AG04450 (cell line): ENCODE data around the gene TMEM272. TPM values are rescaled to one million over a fixed set of nuclear protein-coding genes. Genes with fewer than 3 reads are reported as not detected.

Experiments
- CTCF ChIA-PET: fragments of 300-600, 350-600 bp; formaldehyde crosslinking; extraction: SDS; loops from one replicate; lab custom pipeline; 2022; ENCODE audit warnings: antibody characterized with exemption, inconsistent platforms; lab: Charles Lee
- POLR2A ChIA-PET: fragments of 350-600 bp; formaldehyde crosslinking; extraction: SDS; loops from one replicate; lab custom pipeline; 2021; ENCODE audit warnings: antibody characterized with exemption, inconsistent platforms; lab: Yijun Ruan, JAX
- DNase-seq: peaks from one replicate; pipeline ENCODE4 v3.0.0-alpha.2; 2011; ENCODE audit warnings: low read depth, low spot score
- H3K27ac ChIP-seq: one replicate; pipeline ENCODE4 v1.5.1; 2012; ENCODE audit warnings: low read depth, low read length, control low read depth
- H3K27me3 ChIP-seq: one replicate; pipeline ENCODE4 v1.6.0; 2012; ENCODE audit warnings: low read length; ENCODE audit not compliant: control insufficient read depth, insufficient read depth
- H3K4me3 ChIP-seq: 2 replicates; pipeline ENCODE4 v1.5.1; 2011; ENCODE audit warnings: mild to moderate bottlenecking, low read depth, low read length, control low read depth
- H3K9me3 ChIP-seq: 2 replicates; pipeline ENCODE4 v1.5.1; 2012; ENCODE audit warnings: low read length; ENCODE audit not compliant: control insufficient read depth, insufficient read depth
- CTCF ChIP-seq: IDR thresholded peaks from 2 replicates; pipeline ENCODE4 v1.5.1; 2011; ENCODE audit warnings: low read depth, low read length, control low read depth, inconsistent platforms
- polyA plus RNA-seq: library from polyadenylated mRNA; depleted of rRNA; stranded (reverse); fragments of >200 nt; gene quantifications from 2 replicates; pipeline ENCODE4 v1.2.3, GENCODE V29; 2011

Gene TMEM272
- polyA plus RNA-seq, 1 experiment: not detected

DNA sequence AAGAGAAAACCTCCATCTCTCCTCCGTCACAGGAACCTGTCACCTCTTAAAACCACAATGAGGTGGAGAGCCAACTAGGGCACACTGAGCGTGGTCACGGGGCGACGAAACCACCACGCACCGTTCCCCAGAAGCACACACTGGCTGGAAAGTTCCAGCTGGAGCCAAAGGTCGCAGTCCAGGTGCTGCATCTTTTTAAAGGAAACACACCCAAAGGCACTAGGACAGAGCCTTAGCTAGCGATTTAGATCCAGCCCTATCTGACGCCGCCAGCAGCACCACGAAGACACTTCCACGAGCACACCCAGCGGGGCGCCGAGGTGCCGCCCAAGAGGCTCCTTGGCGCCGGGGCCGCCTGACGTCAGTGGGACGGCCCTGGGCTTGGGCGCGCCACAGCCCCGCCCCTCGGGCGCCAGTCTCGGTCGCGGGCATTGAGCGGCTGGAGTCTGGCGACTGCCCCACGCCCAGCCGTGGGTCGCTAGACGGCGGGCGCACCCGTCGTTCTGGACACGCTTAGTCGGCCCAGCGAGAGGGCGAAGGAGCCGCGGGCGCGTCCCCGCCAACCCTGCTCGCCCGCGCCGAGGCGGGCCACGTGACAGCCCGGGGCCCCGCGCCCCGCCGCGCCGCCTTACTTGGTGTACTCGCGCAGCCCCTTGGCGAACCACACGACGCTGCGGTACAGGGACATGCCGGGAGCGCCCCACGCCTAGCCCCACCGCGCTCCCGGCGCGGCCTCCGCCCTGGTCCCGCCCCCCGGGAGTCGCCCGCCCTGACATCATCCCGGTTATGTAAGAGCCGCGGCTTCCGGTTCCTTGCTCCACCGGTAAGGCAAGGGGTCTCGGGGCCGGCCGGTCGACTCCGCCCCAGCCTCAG, 41.3 kb downstream of the TMEM272 start, which contains the start of gene DHRS12:
DHRS12 (minus strand) TSS at position 742 of the 873 bp plus-strand sequence. CDS start 4,504 bp downstream, outside the sequence.
- no peak for TF ChIP-seq CTCF
- ChIA-PET POLR2A (interaction anchor here (0.6 kb wide), 1 partner anchor 77 kb away, joined by 3 read pairs; no protein-coding TSS in a partner anchor), CTCF (interaction anchor here (1.6 kb wide), 1 partner anchor 12 kb away, joined by 4 read pairs; no protein-coding TSS in a partner anchor)
- DNase-seq: no peak
- Histone ChIP-seq H3K27ac (peak within 1 kb of the TSS; percentile 11), H3K27me3 (peaks cover 9% of the 10 kb centered on the region), H3K9me3 (no peaks in the 10 kb centered on the region; the same call in 1 of the 2 replicates), H3K4me3 (peak within 1 kb of the TSS; percentile 76)

DNA sequence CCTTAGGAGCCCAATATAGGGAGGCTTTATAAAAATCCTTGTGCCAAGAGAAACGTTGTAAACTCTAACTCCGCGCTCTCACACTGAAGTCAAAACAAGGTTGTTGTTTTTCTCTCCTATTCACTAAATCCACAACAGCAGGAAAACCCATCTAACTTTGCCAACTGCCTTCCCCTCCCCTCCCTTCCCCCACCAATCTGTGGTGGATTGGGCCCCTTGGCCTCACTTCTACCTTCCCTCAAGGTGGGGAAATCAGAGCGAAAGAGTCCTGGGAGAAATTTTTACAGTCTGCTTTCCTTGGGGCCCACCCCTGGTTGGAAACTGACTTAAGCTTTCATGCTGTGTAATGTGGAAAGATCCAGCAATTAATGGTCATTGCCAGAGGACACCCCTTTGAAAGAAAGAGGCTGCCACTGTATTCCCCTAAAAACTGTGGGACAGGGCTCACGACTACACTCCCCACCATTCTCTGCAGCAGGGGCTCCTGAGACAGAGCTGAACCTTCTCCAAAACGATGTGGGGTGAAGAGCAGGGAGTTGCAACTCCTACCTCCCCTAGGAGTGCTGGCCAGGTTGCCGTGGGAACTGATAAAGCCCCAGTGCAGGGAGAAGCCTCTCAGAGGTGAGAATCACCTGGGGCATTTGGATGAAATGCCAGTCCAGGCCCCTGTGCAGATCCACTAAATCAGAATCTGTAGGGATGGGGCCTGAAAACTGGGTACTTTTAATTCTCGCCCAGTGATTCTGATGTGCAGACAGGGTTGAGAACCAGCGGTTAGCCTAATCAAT, 42.2 kb downstream of the TMEM272 start:
- no peaks in the 10 kb centered on the region; the same call in 1 of the 2 replicates for H3K9me3 ChIP-seq
- H3K27me3 ChIP-seq: peaks cover 7% of the 10 kb centered on the region
- ChIA-PET POLR2A (interaction anchor here (0.6 kb wide), 2 partner anchors 70 to 667 kb away, joined by 4 read pairs; no protein-coding TSS in a partner anchor), CTCF (interaction anchor here (1.1 to 1.6 kb wide), 2 partner anchors 10 to 12 kb away, joined by 4 read pairs; no protein-coding TSS in a partner anchor)
- peak overlapping the region; percentile 76 for H3K4me3 ChIP-seq
- no peak overlapping the region for H3K27ac ChIP-seq
- no peak for DNase-seq
- TF ChIP-seq CTCF: no peak

DNA sequence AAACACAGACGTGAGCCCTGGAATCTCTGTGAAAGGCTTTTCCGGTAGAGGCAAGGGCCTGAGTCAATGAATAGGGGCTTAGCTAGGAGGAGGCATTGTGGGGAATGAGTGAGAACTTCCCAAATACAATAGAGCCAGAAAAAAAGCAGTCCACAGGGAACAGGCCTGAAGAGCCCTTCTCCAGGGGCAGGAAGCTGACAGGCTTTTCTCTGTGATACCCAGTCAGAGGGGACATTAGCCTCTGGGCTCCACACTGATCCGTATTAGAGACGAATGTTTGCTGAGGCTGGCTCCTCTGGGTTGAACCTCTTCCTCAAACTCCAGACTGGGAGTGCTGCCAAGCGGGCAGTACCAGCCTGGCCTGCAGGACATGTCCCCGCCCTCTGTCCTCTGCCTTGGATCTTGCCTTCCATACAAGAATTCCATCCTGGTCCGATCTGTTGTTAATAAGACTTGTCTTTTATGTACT, 43.3 kb downstream of the TMEM272 start:
- Histone ChIP-seq H3K9me3 (no peaks in the 10 kb centered on the region; the same call in 1 of the 2 replicates), H3K27ac (no peak overlapping the region), H3K27me3 (peaks cover 7% of the 10 kb centered on the region), H3K4me3 (no peak overlapping the region)
- ChIA-PET POLR2A (no interaction called here), CTCF (interaction anchor here (0.8 to 2.0 kb wide), 3 partner anchors 8 to 367 kb away, joined by 3 to 5 read pairs (median 4); no protein-coding TSS in a partner anchor)
- DNase-seq: no peak
- TF ChIP-seq CTCF: no peak

GRCh38 chr13:51800486-51800885, 44.5 kb downstream of the TMEM272 start:
- no peak overlapping the region for H3K4me3 ChIP-seq
- H3K27ac ChIP-seq: no peak overlapping the region
- H3K27me3 ChIP-seq: peaks cover 7% of the 10 kb centered on the region
- no peaks in the 10 kb centered on the region; the same call in 1 of the 2 replicates for H3K9me3 ChIP-seq
- ChIA-PET POLR2A (interaction anchor here (1.1 kb wide), 1 partner anchor 347 kb away, joined by 5 read pairs; the partner anchor contains the start of gene INTS6), CTCF (interaction anchor here (0.8 to 2.0 kb wide), 4 partner anchors 15 to 365 kb away, joined by 3 to 5 read pairs (median 4); no protein-coding TSS in a partner anchor)
- TF ChIP-seq CTCF: no peak
- DNase-seq: no peak
